ENCODE results near the gene PHF2.
A peak's percentile ranks its signal among the peaks of the same experiment; 100 is the strongest.

Gene PHF2

GRCh38 chr9:93634311-93635185 is 58.2 kb downstream of the PHF2 start:
- no peak for DNase-seq

GRCh38 chr9:93635186-93636107 is 59.1 kb downstream of the PHF2 start:
- no peak for DNase-seq

GRCh38 chr9:93636172-93636661 is 59.8 kb downstream of the PHF2 start:
- DNase-seq = no peak

GRCh38 chr9:93636667-93637066 is 60.3 kb downstream of the PHF2 start:
- DNase-seq = no peak

GRCh38 chr9:93637886-93638285 is 61.5 kb downstream of the PHF2 start:
- DNase-seq = no peak

GRCh38 chr9:93640027-93640426 is 63.6 kb downstream of the PHF2 start:
- no peak for DNase-seq

GRCh38 chr9:93642961-93643360 is 66.6 kb downstream of the PHF2 start:
- DNase-seq = peak; percentile 68

- no peak for DNase-seq
These were observed 68.2 kb downstream of the PHF2 start for GRCh38 chr9:93644397-93645088.

GRCh38 chr9:93645149-93645889 is 68.9 kb downstream of the PHF2 start:
- DNase-seq = no peak

- no peak for DNase-seq
These were observed 69.7 kb downstream of the PHF2 start for GRCh38 chr9:93645921-93646639.

- no peak for DNase-seq
These were observed 70.3 kb downstream of the PHF2 start for GRCh38 chr9:93646640-93647178.

- DNase-seq = no peak
These were observed 71.8 kb downstream of the PHF2 start for GRCh38 chr9:93648181-93648580.

GRCh38 chr9:93648836-93649235 is 72.5 kb downstream of the PHF2 start:
- DNase-seq = no peak

GRCh38 chr9:93649610-93650261 is 73.4 kb downstream of the PHF2 start:
- no peak for DNase-seq

GRCh38 chr9:93650448-93650847 is 74.1 kb downstream of the PHF2 start:
- no peak for DNase-seq

GRCh38 chr9:93651521-93651950 is 75.2 kb downstream of the PHF2 start:
- no peak for DNase-seq

GRCh38 chr9:93652604-93653592 is 76.5 kb downstream of the PHF2 start:
- DNase-seq = no peak

GRCh38 chr9:93653760-93654159 is 77.4 kb downstream of the PHF2 start:
- DNase-seq = no peak

- no peak for DNase-seq
These were observed 78.1 kb downstream of the PHF2 start for GRCh38 chr9:93654351-93654961.

Measured in fibroblast of skin of scalp (primary cell).